GM10266 (cell line): ENCODE data around the gene NEAT1.

Experiments used
- DNase-seq: peaks from one replicate; pipeline ENCODE4 v3.0.0; 2012; ENCODE audit errors: extremely low spot score
- CTCF ChIP-seq: IDR thresholded peaks from 2 replicates; pipeline ENCODE4 v1.5.1; 2012; ENCODE audit warnings: mild to moderate bottlenecking, low read depth; ENCODE audit not compliant: control insufficient read depth, insufficient read depth; ENCODE audit errors: missing control alignments

Gene NEAT1

GRCh38 chr11:65437436-65438227 is 15.0 kb downstream of the NEAT1 start:
- no peak for DNase-seq
- TF ChIP-seq CTCF, result no peak

GRCh38 chr11:65438257-65439151 is 15.9 kb downstream of the NEAT1 start:
- DNase-seq, result no peak
- TF ChIP-seq CTCF, result no peak

GRCh38 chr11:65439331-65440181 is 17.0 kb downstream of the NEAT1 start:
- no peak for DNase-seq
- no peak for TF ChIP-seq CTCF

- no peak for DNase-seq
Measured at GRCh38 chr11:65440831-65441499, 18.4 kb downstream of the NEAT1 start.

GRCh38 chr11:65442842-65443331 is 20.3 kb downstream of the NEAT1 start:
- no peak for DNase-seq
- no peak for TF ChIP-seq CTCF

More at GRCh38 chr11:65440831-65441499, 18.4 kb downstream of the NEAT1 start:
- no peak for TF ChIP-seq CTCF

GRCh38 chr11:65444314-65445051 is 21.9 kb downstream of the NEAT1 start:
- no peak for DNase-seq
- no peak for TF ChIP-seq CTCF
